ENCODE measurements around the gene ZNF451.

- no peak for TF ChIP-seq CTCF (conservative IDR thresholded peaks at IDR 0.05)
- TF ChIP-seq ZFX (IDR thresholded peaks at IDR 0.05): no peak; the same call in 1 of the 2 replicates
These were observed 83.3 kb downstream of the ZNF451 start for GRCh38 chr6:57173056-57173885.
